Keratinocyte (primary cell): ENCODE results near the gene VPS52. TPM values are rescaled to one million over a fixed set of nuclear protein-coding genes. Genes with fewer than 3 reads are reported as not detected.

Experiments used
- DNase-seq: peaks from one replicate; pipeline ENCODE4 v3.0.0-alpha.2; 2011; ENCODE audit warnings: low read depth, missing footprints, low spot score
- FAIRE-seq: peaks from 2 replicates; lab custom pipeline; 2011; peaks lifted over from hg19 to GRCh38; lab: Jason Lieb, UNC
- H2AFZ ChIP-seq: 2 replicates; pipeline ENCODE4 v1.6.0; 2012; ENCODE audit warnings: low read length, control low read depth, inconsistent platforms; ENCODE audit not compliant: control insufficient read depth
- H3K27ac ChIP-seq: 2 replicates; pipeline ENCODE4 v1.5.1; 2011; ENCODE audit warnings: low read length; ENCODE audit not compliant: control insufficient read depth, insufficient read depth
- H3K27me3 ChIP-seq: 3 replicates; pipeline ENCODE4 v1.6.0; 2011; ENCODE audit warnings: low read length; ENCODE audit not compliant: control insufficient read depth, insufficient read depth; ENCODE audit errors: extremely low read depth
- H3K36me3 ChIP-seq, 2 experiments: 2 replicates in 1 of 2; 3 replicates in 1 of 2; pipeline ENCODE4 v1.5.1; 2011; ENCODE audit warnings: low read length in 2 of 2, mild to moderate bottlenecking in 1 of 2; ENCODE audit not compliant: control insufficient read depth in 2 of 2, insufficient read depth in 2 of 2; ENCODE audit errors: extremely low read depth in 1 of 2
- H3K4me1 ChIP-seq: 3 replicates; pipeline ENCODE4 v1.5.1; 2011; ENCODE audit warnings: low read length; ENCODE audit not compliant: control insufficient read depth, insufficient read depth; ENCODE audit errors: extremely low read depth
- H3K4me2 ChIP-seq: 3 replicates; pipeline ENCODE4 v1.6.0; 2011; ENCODE audit warnings: low read depth, low read length; ENCODE audit not compliant: control insufficient read depth, insufficient read depth; ENCODE audit errors: extremely low read depth
- H3K4me3 ChIP-seq, 3 experiments: fragments of 200-600 bp in 1 of 3; sonication (generic) in 1 of 3; 2 replicates in 2 of 3; 3 replicates in 1 of 3; pipeline ENCODE4 v1.5.1; 2011 to 2016; ENCODE audit warnings: low read length in 3 of 3, mild to moderate bottlenecking in 3 of 3, control low read depth in 2 of 3, inconsistent platforms in 1 of 3, low read depth in 1 of 3, mixed read lengths in 1 of 3, mixed run types in 1 of 3, moderate library complexity in 1 of 3; ENCODE audit not compliant: control insufficient read depth in 2 of 3, insufficient read depth in 2 of 3; ENCODE audit errors: extremely low read depth in 1 of 3
- H3K79me2 ChIP-seq: 2 replicates; pipeline ENCODE4 v1.6.0; 2012; ENCODE audit warnings: low read length; ENCODE audit not compliant: control insufficient read depth, insufficient read depth
- H3K9ac ChIP-seq: 3 replicates; pipeline ENCODE4 v1.6.0; 2011; ENCODE audit warnings: low read length; ENCODE audit not compliant: control insufficient read depth, insufficient read depth; ENCODE audit errors: extremely low read depth
- H3K9me1 ChIP-seq: 3 replicates; pipeline ENCODE4 v1.6.0; 2011; ENCODE audit warnings: low read length; ENCODE audit not compliant: control insufficient read depth, insufficient read depth; ENCODE audit errors: extremely low read depth
- H3K9me3 ChIP-seq: 2 replicates; pipeline ENCODE4 v1.5.1; 2012; ENCODE audit warnings: low read depth, low read length; ENCODE audit not compliant: control insufficient read depth
- H4K20me1 ChIP-seq: 3 replicates; pipeline ENCODE4 v1.6.0; 2011; ENCODE audit warnings: low read length; ENCODE audit not compliant: control insufficient read depth, insufficient read depth; ENCODE audit errors: extremely low read depth
- CTCF ChIP-seq, 3 experiments: IDR thresholded peaks in 1 of 3; conservative IDR thresholded peaks in 1 of 3; optimal IDR thresholded peaks in 1 of 3; 2 replicates in 2 of 3; 3 replicates in 1 of 3; pipeline versions ENCODE3 to v1.5.1; 2011; ENCODE audit warnings: low read length in 3 of 3, mild to moderate bottlenecking in 3 of 3, moderate library complexity in 2 of 3, control low read depth in 1 of 3, inconsistent platforms in 1 of 3; ENCODE audit not compliant: insufficient read depth in 2 of 3; ENCODE audit errors: extremely low read depth in 1 of 3
- EZH2 ChIP-seq: IDR thresholded peaks from one replicate; pipeline ENCODE4 v1.6.1; 2012; ENCODE audit warnings: inconsistent platforms, mild to moderate bottlenecking, low read length, moderate library complexity
- dilution Hi-C: fragments of 300-500 bp; cut with MboI; formaldehyde crosslinking; loops from one replicate; pipeline ENCODE4 v1.7.0; 2020; ENCODE audit warnings: low sequenced_read_pairs; ENCODE audit not compliant: extremely low pct_ligation_motif_present
- polyA plus RNA-seq, 5 experiments: library from polyadenylated mRNA; depleted of rRNA in 3 of 5; stranded (reverse) in 3 of 5; stranded (forward) in 1 of 5; unstranded in 1 of 5; fragments of >200 nt; gene quantifications; 1 replicate in 1 of 5; 2 replicates in 3 of 5; 3 replicates in 1 of 5; pipeline versions ENCODE4 v1.2.1 to v1.2.3, GENCODE V29; 2011 to 2012; ENCODE audit warnings: missing spikeins in 2 of 5, low read depth in 1 of 5, low replicate concordance in 1 of 5

The VPS52 gene
- polyA plus RNA-seq, 1 donor (not counting 4 experiments of a cell fraction or from before 2014, with no cell fraction given) = 36.2 TPM

- Histone ChIP-seq H3K27me3 (no peaks in the 10 kb centered on the region), H3K9me1 (no peaks in the 10 kb centered on the region), H3K36me3 (peaks cover 0 to 10% of the 10 kb centered on the region in 2 experiments), H2AFZ (peak overlapping the region; percentile 91), H3K27ac (peak overlapping the region; percentile 96), H3K79me2 (no peaks in the 10 kb centered on the region), H3K4me1 (peaks cover 26% of the 10 kb centered on the region), H3K9me3 (no peaks in the 10 kb centered on the region), H3K4me3 (peak overlapping the region; percentile 53 to 84 (median 75)), H3K4me2 (peak overlapping the region; percentile 100), H3K9ac (peak overlapping the region; percentile 88), H4K20me1 (no peaks in the 10 kb centered on the region)
- peak; percentile 81 for FAIRE-seq
- TF ChIP-seq EZH2 = no peak
- peak in 1 of 3 experiments; percentile 25 for TF ChIP-seq CTCF (optimal IDR thresholded peaks at IDR 0.05 in 1 of 3, IDR thresholded peaks at IDR 0.05 in 1 of 3, conservative IDR thresholded peaks at IDR 0.05 in 1 of 3; ENCODE audit: extremely low read depth in 1 of 3, insufficient read depth in 2 of 3, low read length in 3 of 3)
- dilution Hi-C loops = no loop called here
- DNase-seq = peak; percentile 92
Observed at GRCh38 chr6:33248932-33249731, 22.5 kb downstream of the VPS52 start.

- no peak for FAIRE-seq
Observed at GRCh38 chr6:33248643-33248931, 23.1 kb downstream of the VPS52 start.

More at GRCh38 chr6:33248643-33248931, 23.1 kb downstream of the VPS52 start:
- H3K4me1 ChIP-seq = peaks cover 26% of the 10 kb centered on the region
- no peaks in the 10 kb centered on the region for H3K27me3 ChIP-seq
- H3K4me3 ChIP-seq = peak overlapping the region; percentile 27 to 84 (median 75)
- peak overlapping the region; percentile 90 for H2AFZ ChIP-seq
- peak overlapping the region; percentile 93 for H3K27ac ChIP-seq
- no peaks in the 10 kb centered on the region for H4K20me1 ChIP-seq
- H3K9me1 ChIP-seq = no peaks in the 10 kb centered on the region
- H3K79me2 ChIP-seq = no peaks in the 10 kb centered on the region
- peak overlapping the region; percentile 83 for H3K9ac ChIP-seq
- TF ChIP-seq EZH2 (no peak), CTCF (optimal IDR thresholded peaks at IDR 0.05 in 1 of 3, IDR thresholded peaks at IDR 0.05 in 1 of 3, conservative IDR thresholded peaks at IDR 0.05 in 1 of 3; ENCODE audit: extremely low read depth in 1 of 3, insufficient read depth in 2 of 3, low read length in 3 of 3) (no peak)
- H3K9me3 ChIP-seq = no peaks in the 10 kb centered on the region
- peak overlapping the region; percentile 100 for H3K4me2 ChIP-seq
- DNase-seq = no peak
- H3K36me3 ChIP-seq = peaks cover 0 to 10% of the 10 kb centered on the region in 2 experiments
- dilution Hi-C loops = no loop called here
